Measurements from ENCODE around the gene HPS1. TPM values are rescaled to one million over a fixed set of nuclear protein-coding genes. Genes with fewer than 3 reads are reported as not detected.

The HPS1 gene
- total RNA-seq, 4 donors from 2014 or later, result 46.5 to 83.5 (median 67.5) TPM

GRCh38 chr10:98463976-98464754 lies 17.4 kb upstream of the HPS1 start:
- no peak overlapping the region for H3K27ac ChIP-seq
- H3K36me3 ChIP-seq, result no peaks in the 10 kb centered on the region
- TF ChIP-seq EP300 (IDR thresholded peaks at IDR 0.05) (no peak), CTCF (IDR thresholded peaks at IDR 0.05) (no peak), POLR2AphosphoS5 (IDR thresholded peaks at IDR 0.05) (no peak), POLR2A (IDR thresholded peaks at IDR 0.05) (no peak)
- DNase-seq (ENCODE audit: low spot score in 2 of 2), result no peak
- 75% methylated on average over 8 of the region's 8 CpGs for WGBS
- no peaks in the 10 kb centered on the region for H3K9me3 ChIP-seq
- no peak overlapping the region for H3K4me3 ChIP-seq
- no peaks in the 10 kb centered on the region for H3K27me3 ChIP-seq
- H3K4me1 ChIP-seq, result peaks cover 18% of the 10 kb centered on the region

GRCh38 chr10:98463016-98463415 lies 16.3 kb upstream of the HPS1 start:
- Histone ChIP-seq H3K27me3 (no peaks in the 10 kb centered on the region), H3K4me1 (peaks cover 16% of the 10 kb centered on the region), H3K4me3 (no peak overlapping the region), H3K9me3 (no peaks in the 10 kb centered on the region), H3K36me3 (no peaks in the 10 kb centered on the region), H3K27ac (no peak overlapping the region)
- no peak for TF ChIP-seq POLR2AphosphoS5 (IDR thresholded peaks at IDR 0.05)
- WGBS, result 94% methylated on average over 6 of the region's 6 CpGs
- DNase-seq (ENCODE audit: low spot score in 2 of 2), result no peak

- WGBS, result 87% methylated on average over 3 of the region's 3 CpGs
- no peak for DNase-seq (ENCODE audit: low spot score in 2 of 2)
- peaks cover 7% of the 10 kb centered on the region for H3K4me1 ChIP-seq
- no peak for TF ChIP-seq CTCF (IDR thresholded peaks at IDR 0.05)
- TF ChIP-seq POLR2A (IDR thresholded peaks at IDR 0.05), result no peak
- TF ChIP-seq EP300 (IDR thresholded peaks at IDR 0.05), result no peak
- TF ChIP-seq POLR2AphosphoS5 (IDR thresholded peaks at IDR 0.05), result no peak
- H3K36me3 ChIP-seq, result no peaks in the 10 kb centered on the region
- H3K27me3 ChIP-seq, result peaks cover 6% of the 10 kb centered on the region
- no peak overlapping the region for H3K27ac ChIP-seq
- no peaks in the 10 kb centered on the region for H3K9me3 ChIP-seq
- H3K4me3 ChIP-seq, result no peak overlapping the region
Measured at GRCh38 chr10:98461500-98461842, 14.7 kb upstream of the HPS1 start.

GRCh38 chr10:98460837-98461499 lies 14.2 kb upstream of the HPS1 start:
- 71% methylated on average over 3 of the region's 3 CpGs for WGBS
- DNase-seq (ENCODE audit: low spot score in 2 of 2), result peak in 1 of 2 donors; percentile 57
- Histone ChIP-seq H3K27ac (no peak overlapping the region), H3K27me3 (peaks cover 6% of the 10 kb centered on the region), H3K4me1 (peaks cover 7% of the 10 kb centered on the region), H3K9me3 (no peaks in the 10 kb centered on the region), H3K36me3 (no peaks in the 10 kb centered on the region), H3K4me3 (no peak overlapping the region)
- TF ChIP-seq POLR2AphosphoS5 (IDR thresholded peaks at IDR 0.05), result peak in 1 of 3 donors; percentile 48
- TF ChIP-seq CTCF (IDR thresholded peaks at IDR 0.05), result no peak

- Histone ChIP-seq H3K4me1 (peaks cover 7% of the 10 kb centered on the region), H3K4me3 (no peak overlapping the region), H3K36me3 (no peaks in the 10 kb centered on the region), H3K27me3 (peaks cover 6% of the 10 kb centered on the region), H3K9me3 (no peaks in the 10 kb centered on the region), H3K27ac (no peak overlapping the region)
- DNase-seq (ENCODE audit: low spot score in 2 of 2), result no peak
- TF ChIP-seq POLR2AphosphoS5 (IDR thresholded peaks at IDR 0.05), result no peak
- no peak for TF ChIP-seq EP300 (IDR thresholded peaks at IDR 0.05)
- no peak for TF ChIP-seq POLR2A (IDR thresholded peaks at IDR 0.05)
- no peak for TF ChIP-seq CTCF (IDR thresholded peaks at IDR 0.05)
- WGBS, result 77% methylated on average over 9 of the region's 15 CpGs
Measured at GRCh38 chr10:98458809-98459784, 12.4 kb upstream of the HPS1 start.
